MM.1S (cell line): ENCODE measurements around the gene CACNA1C.

Experiments
- CTCF ChIP-seq: fragments of 300-600 bp; sonication (generic); IDR thresholded peaks from 2 replicates; pipeline ENCODE4 v1.5.1; 2016; ENCODE audit warnings: antibody characterized with exemption, low read length, mixed read lengths
- EZH2 ChIP-seq: fragments of 300-600 bp; sonication (generic); optimal IDR thresholded peaks from 2 replicates; pipeline ENCODE3; 2017; ENCODE audit warnings: low read depth, mild to moderate bottlenecking, antibody characterized with exemption, low read length, mixed read lengths
- EZH2phosphoT487 ChIP-seq: fragments of 300-600 bp; sonication (generic); IDR thresholded peaks from 2 replicates; pipeline ENCODE4 v1.6.1; 2018; ENCODE audit warnings: antibody characterized with exemption, low read length

GRCh38 chr12:2348482-2348852 lies 295.7 kb downstream of the CACNA1C start:
- TF ChIP-seq EZH2phosphoT487 (no peak), EZH2 (no peak), CTCF (no peak)
